Activated CD8-positive, alpha-beta T cell treated with anti-CD3 and anti-CD28 coated beads for 36 hours (primary cell): Measurements from ENCODE around the gene APOBEC3G. TPM values are rescaled to one million over a fixed set of nuclear protein-coding genes. Genes with fewer than 3 reads are reported as not detected.

ENCODE experiments used
- ATAC-seq: fragments of 200-7000 bp; cut with Tn5 transposase; one replicate; pipeline ENCODE4 v1.10.0; 2021; ENCODE audit warnings: mild to moderate bottlenecking, moderate library complexity
- CTCF ChIA-PET: fragments of 350-600 bp; sonication (Branson Sonifier 250); formaldehyde crosslinking; loops from one replicate; lab custom pipeline; 2021; ENCODE audit warnings: antibody characterized with exemption; lab: Charles Lee
- POLR2A ChIA-PET: fragments of 350-600 bp; sonication (Branson Sonifier 250); formaldehyde crosslinking; loops from one replicate; lab custom pipeline; 2021; ENCODE audit warnings: antibody characterized with exemption; lab: Charles Lee
- DNase-seq: peaks from one replicate; pipeline ENCODE4 v3.0.0-alpha.2; 2020
- H3K27ac Mint-ChIP-seq: one replicate; pipeline ENCODE4 v1.8.0; 2021; ENCODE audit warnings: mild to moderate bottlenecking, mixed read lengths
- H3K27me3 Mint-ChIP-seq: one replicate; pipeline ENCODE4 v1.8.0; 2021; ENCODE audit warnings: mixed read lengths
- H3K36me3 Mint-ChIP-seq: one replicate; pipeline ENCODE4 v1.8.0; 2021; ENCODE audit warnings: low read depth, mixed read lengths
- H3K4me1 Mint-ChIP-seq: one replicate; pipeline ENCODE4 v1.8.0; 2021; ENCODE audit warnings: low read depth, mixed read lengths
- H3K4me3 Mint-ChIP-seq: one replicate; pipeline ENCODE4 v1.8.0; 2021; ENCODE audit warnings: mild to moderate bottlenecking, moderate library complexity, mixed read lengths
- H3K9me3 Mint-ChIP-seq: one replicate; pipeline ENCODE4 v1.8.0; 2021; ENCODE audit warnings: mixed read lengths
- intact Hi-C: fragments of 100-400 bp; cut with micrococcal nuclease; formaldehyde crosslinking; loops from one replicate; pipeline ENCODE4 v1.10.0; 2022
- total RNA-seq, 2 experiments: library from RNA; stranded (reverse); gene quantifications; one replicate each; pipeline ENCODE4 v1.2.3, GENCODE V29; 2021
- TF ChIP-seq, protein P1 (sequence below): fragments of 200-600 bp; IDR thresholded peaks from one replicate; pipeline ENCODE4 v1.8.0; 2022; ENCODE audit warnings: antibody characterized with exemption, mild to moderate bottlenecking

APOBEC3G gene
- total RNA-seq, 2 experiments from 2014 or later = 66.0 to 66.5 TPM

DNA sequence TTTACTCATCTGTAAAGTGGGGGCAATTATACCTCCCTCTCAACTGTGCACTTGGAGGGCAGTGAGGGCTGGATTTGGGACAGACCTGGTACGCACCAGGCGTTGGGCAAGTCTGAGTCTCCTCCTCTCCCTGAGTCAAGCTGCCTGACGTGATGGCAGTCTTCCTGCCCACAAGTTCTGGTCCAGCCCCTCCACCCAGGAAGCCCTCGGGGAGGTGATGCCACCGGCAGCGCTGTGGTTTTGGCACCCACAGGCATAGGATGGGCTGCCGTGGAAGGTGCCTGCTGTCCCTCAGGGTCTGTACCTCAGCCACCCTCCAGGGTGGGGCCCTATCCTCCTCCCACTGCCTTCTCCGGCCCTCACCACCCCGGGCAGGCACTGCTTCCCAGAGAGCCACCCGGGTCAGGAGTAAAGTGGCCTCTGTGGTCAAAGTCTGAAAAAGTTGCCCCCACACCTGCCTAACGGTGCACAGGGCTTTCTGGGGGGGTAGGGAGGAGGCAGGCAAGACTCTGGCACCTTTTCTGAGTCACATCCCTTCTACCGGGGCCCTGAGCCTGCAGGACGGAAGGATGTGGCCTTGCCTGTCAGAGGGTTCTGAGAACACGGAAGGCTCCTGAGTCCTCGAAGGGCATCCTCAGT is 13.5 kb downstream of the APOBEC3G start:
- H3K9me3 Mint-ChIP-seq = no peaks in the 10 kb centered on the region
- CTCF ChIA-PET = no interaction called here
- peaks cover 83% of the 10 kb centered on the region for H3K4me1 Mint-ChIP-seq
- H3K27me3 Mint-ChIP-seq = no peaks in the 10 kb centered on the region
- intact Hi-C loops = no loop called here
- ATAC-seq = peak; percentile 83
- POLR2A ChIA-PET = interaction anchor here (0.6 to 3.0 kb wide), 4 partner anchors 9 to 18 kb away, joined by 3 to 14 read pairs (median 4); partner anchors contain the start of gene APOBEC3G
- peak overlapping the region; percentile 58 for H3K4me3 Mint-ChIP-seq
- DNase-seq = peak; percentile 95
- H3K27ac Mint-ChIP-seq = peak overlapping the region; percentile 98
- H3K36me3 Mint-ChIP-seq = peaks cover 5% of the 10 kb centered on the region
- TF ChIP-seq, protein P1, sequence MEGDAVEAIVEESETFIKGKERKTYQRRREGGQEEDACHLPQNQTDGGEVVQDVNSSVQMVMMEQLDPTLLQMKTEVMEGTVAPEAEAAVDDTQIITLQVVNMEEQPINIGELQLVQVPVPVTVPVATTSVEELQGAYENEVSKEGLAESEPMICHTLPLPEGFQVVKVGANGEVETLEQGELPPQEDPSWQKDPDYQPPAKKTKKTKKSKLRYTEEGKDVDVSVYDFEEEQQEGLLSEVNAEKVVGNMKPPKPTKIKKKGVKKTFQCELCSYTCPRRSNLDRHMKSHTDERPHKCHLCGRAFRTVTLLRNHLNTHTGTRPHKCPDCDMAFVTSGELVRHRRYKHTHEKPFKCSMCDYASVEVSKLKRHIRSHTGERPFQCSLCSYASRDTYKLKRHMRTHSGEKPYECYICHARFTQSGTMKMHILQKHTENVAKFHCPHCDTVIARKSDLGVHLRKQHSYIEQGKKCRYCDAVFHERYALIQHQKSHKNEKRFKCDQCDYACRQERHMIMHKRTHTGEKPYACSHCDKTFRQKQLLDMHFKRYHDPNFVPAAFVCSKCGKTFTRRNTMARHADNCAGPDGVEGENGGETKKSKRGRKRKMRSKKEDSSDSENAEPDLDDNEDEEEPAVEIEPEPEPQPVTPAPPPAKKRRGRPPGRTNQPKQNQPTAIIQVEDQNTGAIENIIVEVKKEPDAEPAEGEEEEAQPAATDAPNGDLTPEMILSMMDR = no peak

DNA sequence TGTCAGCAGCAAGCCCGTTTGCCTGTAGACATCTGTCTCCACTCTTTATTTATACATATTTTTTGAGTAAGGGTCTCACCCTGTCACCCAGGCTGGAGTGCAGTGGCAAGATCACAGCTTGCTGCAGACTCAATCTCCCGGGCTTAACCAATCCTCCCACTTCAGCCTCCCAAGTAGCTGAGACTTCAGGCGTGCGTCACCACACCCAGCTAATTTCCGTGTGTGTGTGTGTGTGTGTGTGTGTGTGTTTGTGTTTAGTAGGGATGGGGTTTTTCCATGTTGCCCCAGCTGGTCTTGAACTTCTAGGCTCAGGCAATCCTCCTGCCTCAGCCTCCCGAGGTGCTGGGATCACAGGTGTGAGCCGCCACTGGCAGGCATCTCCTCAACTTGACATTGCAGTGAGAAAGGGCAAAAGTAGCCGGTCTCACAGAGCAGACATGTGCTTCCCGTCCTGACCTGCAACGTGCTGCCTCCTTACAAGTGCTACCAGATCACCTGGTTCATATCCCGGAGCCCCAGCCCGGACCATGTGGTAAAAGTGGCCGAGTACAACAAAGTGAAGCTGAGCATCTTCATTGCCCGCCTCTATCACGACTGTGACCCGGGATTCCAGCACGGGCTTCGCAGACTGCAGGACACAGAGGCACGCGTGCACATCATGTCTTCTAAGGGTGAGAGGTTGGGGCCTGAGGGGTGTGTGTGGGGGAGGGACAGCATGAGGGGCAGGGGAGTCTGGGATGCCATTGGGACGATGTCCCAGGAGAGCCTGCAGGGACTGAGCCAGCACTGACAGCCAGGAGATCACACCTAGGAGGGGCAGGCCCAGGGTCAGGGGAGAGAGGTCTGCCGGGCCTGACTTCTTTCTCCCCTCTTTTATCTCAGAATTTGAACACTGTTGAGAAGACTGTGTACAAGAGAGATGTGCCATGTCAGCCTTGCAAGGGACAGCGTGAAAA is 14.3 kb downstream of the APOBEC3G start:
- intact Hi-C loops = no loop called here
- Mint-ChIP-seq H3K4me3 (peak overlapping the region; percentile 58), H3K4me1 (peaks cover 87% of the 10 kb centered on the region), H3K27ac (peak overlapping the region; percentile 98), H3K9me3 (no peaks in the 10 kb centered on the region), H3K27me3 (no peaks in the 10 kb centered on the region), H3K36me3 (peaks cover 5% of the 10 kb centered on the region)
- POLR2A ChIA-PET = interaction anchor here (1.1 to 1.6 kb wide), 2 partner anchors 8 to 23 kb away, joined by 3 to 4 read pairs; no protein-coding TSS in a partner anchor
- ATAC-seq (no peak), DNase-seq (no peak)
- CTCF ChIA-PET = interaction anchor here (0.9 kb wide), 1 partner anchor 88 kb away, joined by 3 read pairs; no protein-coding TSS in a partner anchor
- TF ChIP-seq, protein P1 = no peak

DNA sequence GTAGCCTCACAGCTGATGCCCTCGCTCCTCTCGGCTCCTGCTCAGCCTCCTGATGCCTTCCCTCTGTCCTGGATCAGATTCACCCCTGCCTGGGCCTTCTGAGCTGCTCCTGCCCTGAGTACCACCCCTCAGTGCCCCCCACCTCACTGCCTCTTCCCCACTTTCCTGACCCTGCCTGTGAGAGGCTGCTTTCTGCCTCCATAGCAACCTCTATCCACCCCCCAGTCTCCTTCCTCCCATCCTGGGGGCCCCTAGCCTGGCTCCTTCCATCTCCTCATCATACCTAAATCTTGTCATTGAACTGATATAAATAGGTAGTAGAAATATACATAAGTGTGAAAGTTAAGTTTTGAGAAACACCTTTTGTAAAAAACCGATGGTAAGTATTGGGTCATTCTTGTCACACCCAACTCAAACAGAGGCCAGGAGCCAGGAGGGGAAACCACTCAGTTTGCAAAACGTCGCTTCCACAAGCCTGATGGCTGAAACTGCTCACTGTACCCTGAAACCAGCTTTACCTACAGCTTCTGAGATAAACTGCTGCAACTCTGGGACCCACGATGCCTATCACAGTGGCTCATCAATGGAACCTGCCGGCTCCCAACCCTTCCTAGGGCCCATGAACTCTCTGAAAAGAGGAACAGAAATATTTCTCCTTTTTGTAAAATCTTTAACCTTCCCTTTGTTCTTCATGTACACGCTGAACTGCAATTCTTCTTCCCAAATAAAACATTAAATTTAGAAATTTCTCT is 15.2 kb downstream of the APOBEC3G start:
- ChIA-PET POLR2A (interaction anchor here (1.6 kb wide), 1 partner anchor 22 kb away, joined by 4 read pairs; no protein-coding TSS in a partner anchor), CTCF (interaction anchor here (0.9 to 1.1 kb wide), 3 partner anchors 26 to 89 kb away, joined by 3 to 4 read pairs (median 4); no protein-coding TSS in a partner anchor)
- Mint-ChIP-seq H3K27me3 (no peaks in the 10 kb centered on the region), H3K36me3 (peaks cover 5% of the 10 kb centered on the region), H3K27ac (peak overlapping the region; percentile 98), H3K4me1 (peaks cover 88% of the 10 kb centered on the region), H3K4me3 (peak overlapping the region; percentile 51), H3K9me3 (no peaks in the 10 kb centered on the region)
- TF ChIP-seq, protein P1 = no peak
- DNase-seq = peak; percentile 68
- no peak for ATAC-seq
- intact Hi-C loops = no loop called here

DNA sequence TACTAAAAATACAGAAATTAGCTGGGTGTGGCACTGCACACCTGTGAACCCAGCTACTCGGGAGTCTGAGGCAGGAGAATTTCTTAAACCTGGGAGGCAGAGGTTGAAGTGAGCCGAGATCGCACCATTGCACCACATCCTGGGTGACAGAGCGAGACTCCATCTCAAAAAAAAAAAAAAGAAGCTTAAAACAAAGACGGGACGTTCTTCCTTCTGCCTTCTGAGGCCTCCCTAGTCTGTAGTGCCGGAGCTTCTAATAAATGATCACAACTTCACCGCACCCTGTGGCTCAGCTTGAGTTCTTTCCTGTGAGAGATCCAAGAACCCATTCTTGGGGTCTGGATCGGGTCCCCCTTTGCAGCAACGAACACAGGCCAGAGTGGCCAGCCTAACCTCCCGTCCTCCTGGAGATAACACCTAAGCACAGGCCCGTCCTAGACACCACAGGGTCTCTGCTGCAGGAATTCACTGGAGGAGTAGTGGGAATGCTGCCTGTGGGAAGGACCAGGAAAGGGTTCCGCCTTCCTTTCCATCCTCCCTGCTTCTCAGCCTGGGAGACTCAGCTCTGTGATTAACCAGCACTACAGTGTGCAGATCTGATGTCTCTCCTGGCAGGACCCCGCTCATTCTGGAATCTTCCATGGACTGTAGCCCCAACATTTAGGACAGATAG is 17.8 kb downstream of the APOBEC3G start:
- ChIA-PET POLR2A (interaction anchor here (0.6 to 1.0 kb wide), 3 partner anchors 19 to 223 kb away, joined by 3 to 4 read pairs (median 3); partner anchors contain the start of gene CBX6), CTCF (interaction anchor here (1.1 to 1.4 kb wide), 2 partner anchors 24 to 226 kb away, joined by 3 read pairs; no protein-coding TSS in a partner anchor)
- peak; percentile 43 for DNase-seq
- H3K4me1 Mint-ChIP-seq = peaks cover 90% of the 10 kb centered on the region
- intact Hi-C loops = loop anchor here (2.0 kb wide), 1 partner anchor 22 kb away; no protein-coding TSS in a partner anchor
- H3K9me3 Mint-ChIP-seq = no peaks in the 10 kb centered on the region
- H3K27me3 Mint-ChIP-seq = no peaks in the 10 kb centered on the region
- peak overlapping the region; percentile 84 for H3K27ac Mint-ChIP-seq
- TF ChIP-seq, protein P1 = no peak
- ATAC-seq = no peak
- no peaks in the 10 kb centered on the region for H3K36me3 Mint-ChIP-seq
- no peak overlapping the region for H3K4me3 Mint-ChIP-seq
